ENCODE measurements around the gene UTP14C.
"Not testable (repeated sequence)": the region's sequence is repeated elsewhere in the genome, so short reads cannot be mapped to it uniquely, and the experiment has no call there.

UTP14C gene

GRCh38 chr13:52020191-52020590, 4.3 kb upstream of the UTP14C start:
- Histone ChIP-seq H3K4me1 (ENCODE audit: control insufficient read depth, insufficient read depth, low read length, unreplicated experiment) (no peaks in the 10 kb centered on the region), H2AFZ (ENCODE audit: low read length, unreplicated experiment) (no peak overlapping the region), H3K36me3 (ENCODE audit: insufficient read depth, low read length) (peaks cover 28% of the 10 kb centered on the region), H3K4me3 (ENCODE audit: low read depth, low read length) (no peak overlapping the region), H3K27ac (ENCODE audit: low read depth, low read length) (no peak overlapping the region), H3K27me3 (ENCODE audit: insufficient read depth, low read length) (no peaks in the 10 kb centered on the region), H3K79me2 (ENCODE audit: control insufficient read depth, insufficient read depth, low read length, unreplicated experiment) (peaks cover 14% of the 10 kb centered on the region)

- Histone ChIP-seq H2AFZ (ENCODE audit: low read length, unreplicated experiment) (no peak overlapping the region), H3K36me3 (ENCODE audit: insufficient read depth, low read length) (peaks cover 39% of the 10 kb centered on the region), H3K4me3 (ENCODE audit: low read depth, low read length) (no peak overlapping the region), H3K79me2 (ENCODE audit: control insufficient read depth, insufficient read depth, low read length, unreplicated experiment) (peaks cover 7% of the 10 kb centered on the region), H3K27ac (ENCODE audit: low read depth, low read length) (no peak overlapping the region), H3K4me1 (ENCODE audit: control insufficient read depth, insufficient read depth, low read length, unreplicated experiment) (no peaks in the 10 kb centered on the region), H3K27me3 (ENCODE audit: insufficient read depth, low read length) (no peaks in the 10 kb centered on the region)
These were observed 2.1 kb upstream of the UTP14C start for GRCh38 chr13:52022356-52022755.

- Histone ChIP-seq H3K4me1 (ENCODE audit: control insufficient read depth, insufficient read depth, low read length, unreplicated experiment) (no peaks in the 10 kb centered on the region), H3K27me3 (ENCODE audit: insufficient read depth, low read length) (no peaks in the 10 kb centered on the region), H3K36me3 (ENCODE audit: insufficient read depth, low read length) (peaks cover 43% of the 10 kb centered on the region), H2AFZ (ENCODE audit: low read length, unreplicated experiment) (no peak overlapping the region), H3K27ac (ENCODE audit: low read depth, low read length) (no peak overlapping the region), H3K4me3 (ENCODE audit: low read depth, low read length) (no peak overlapping the region), H3K79me2 (ENCODE audit: control insufficient read depth, insufficient read depth, low read length, unreplicated experiment) (peaks cover 4% of the 10 kb centered on the region)
These were observed 1.2 kb downstream of the UTP14C start for GRCh38 chr13:52025475-52026245.

- Histone ChIP-seq H2AFZ (ENCODE audit: low read length, unreplicated experiment) (no peak overlapping the region), H3K36me3 (ENCODE audit: insufficient read depth, low read length) (peaks cover 43% of the 10 kb centered on the region)
These were observed 1.7 kb downstream of the UTP14C start for GRCh38 chr13:52026246-52026626.

GRCh38 chr13:52027832-52028231, 3.3 kb downstream of the UTP14C start:
- H3K27ac ChIP-seq (ENCODE audit: low read depth, low read length): no peak overlapping the region
- no peaks in the 10 kb centered on the region for H3K27me3 ChIP-seq (ENCODE audit: insufficient read depth, low read length)
- H3K4me1 ChIP-seq (ENCODE audit: control insufficient read depth, insufficient read depth, low read length, unreplicated experiment): no peaks in the 10 kb centered on the region
- no peak overlapping the region for H2AFZ ChIP-seq (ENCODE audit: low read length, unreplicated experiment)
- peaks cover 43% of the 10 kb centered on the region for H3K36me3 ChIP-seq (ENCODE audit: insufficient read depth, low read length)
- H3K4me3 ChIP-seq (ENCODE audit: low read depth, low read length): no peak overlapping the region
- peaks cover 4% of the 10 kb centered on the region for H3K79me2 ChIP-seq (ENCODE audit: control insufficient read depth, insufficient read depth, low read length, unreplicated experiment)

More at GRCh38 chr13:52026246-52026626, 1.7 kb downstream of the UTP14C start:
- H3K4me3 ChIP-seq (ENCODE audit: low read depth, low read length): no peak overlapping the region
- H3K27me3 ChIP-seq (ENCODE audit: insufficient read depth, low read length): no peaks in the 10 kb centered on the region
- no peak overlapping the region for H3K27ac ChIP-seq (ENCODE audit: low read depth, low read length)
- H3K4me1 ChIP-seq (ENCODE audit: control insufficient read depth, insufficient read depth, low read length, unreplicated experiment): no peaks in the 10 kb centered on the region
- H3K79me2 ChIP-seq (ENCODE audit: control insufficient read depth, insufficient read depth, low read length, unreplicated experiment): peaks cover 4% of the 10 kb centered on the region

- H3K27me3 ChIP-seq (ENCODE audit: insufficient read depth, low read length): no peaks in the 10 kb centered on the region
- H3K4me1 ChIP-seq (ENCODE audit: control insufficient read depth, insufficient read depth, low read length, unreplicated experiment): no peaks in the 10 kb centered on the region
- H3K27ac ChIP-seq (ENCODE audit: low read depth, low read length): no peak overlapping the region
- H3K4me3 ChIP-seq (ENCODE audit: low read depth, low read length): no peak overlapping the region
- peaks cover 32% of the 10 kb centered on the region for H3K36me3 ChIP-seq (ENCODE audit: insufficient read depth, low read length)
- peaks cover 4% of the 10 kb centered on the region for H3K79me2 ChIP-seq (ENCODE audit: control insufficient read depth, insufficient read depth, low read length, unreplicated experiment)
- H2AFZ ChIP-seq (ENCODE audit: low read length, unreplicated experiment): no peak overlapping the region
These were observed 5.1 kb downstream of the UTP14C start for GRCh38 chr13:52029569-52029968.

GRCh38 chr13:52030401-52030800, 5.9 kb downstream of the UTP14C start:
- H3K36me3 ChIP-seq (ENCODE audit: insufficient read depth, low read length): peaks cover 24% of the 10 kb centered on the region; the same call in 1 of the 2 replicates
- H3K79me2 ChIP-seq (ENCODE audit: control insufficient read depth, insufficient read depth, low read length, unreplicated experiment); H3K4me1 ChIP-seq (ENCODE audit: control insufficient read depth, insufficient read depth, low read length, unreplicated experiment); H3K27ac ChIP-seq (ENCODE audit: low read depth, low read length); H3K27me3 ChIP-seq (ENCODE audit: insufficient read depth, low read length); H3K4me3 ChIP-seq (ENCODE audit: low read depth, low read length); H2AFZ ChIP-seq (ENCODE audit: low read length, unreplicated experiment): not testable (repeated sequence)

GRCh38 chr13:52033039-52033438, 8.5 kb downstream of the UTP14C start:
- H3K4me3 ChIP-seq (ENCODE audit: low read depth, low read length): no peak overlapping the region
- no peaks in the 10 kb centered on the region for H3K4me1 ChIP-seq (ENCODE audit: control insufficient read depth, insufficient read depth, low read length, unreplicated experiment)
- no peak overlapping the region for H2AFZ ChIP-seq (ENCODE audit: low read length, unreplicated experiment)
- no peaks in the 10 kb centered on the region for H3K27me3 ChIP-seq (ENCODE audit: insufficient read depth, low read length)
- no peaks in the 10 kb centered on the region for H3K79me2 ChIP-seq (ENCODE audit: control insufficient read depth, insufficient read depth, low read length, unreplicated experiment)
- peaks cover 12% of the 10 kb centered on the region; the same call in 1 of the 2 replicates for H3K36me3 ChIP-seq (ENCODE audit: insufficient read depth, low read length)
- H3K27ac ChIP-seq (ENCODE audit: low read depth, low read length): no peak overlapping the region

- Histone ChIP-seq H3K36me3 (ENCODE audit: insufficient read depth, low read length) (no peaks in the 10 kb centered on the region), H3K27ac (ENCODE audit: low read depth, low read length) (no peak overlapping the region), H3K79me2 (ENCODE audit: control insufficient read depth, insufficient read depth, low read length, unreplicated experiment) (no peaks in the 10 kb centered on the region), H3K4me3 (ENCODE audit: low read depth, low read length) (no peak overlapping the region), H3K4me1 (ENCODE audit: control insufficient read depth, insufficient read depth, low read length, unreplicated experiment) (no peaks in the 10 kb centered on the region), H3K27me3 (ENCODE audit: insufficient read depth, low read length) (no peaks in the 10 kb centered on the region), H2AFZ (ENCODE audit: low read length, unreplicated experiment) (no peak overlapping the region)
These were observed 10.2 kb downstream of the UTP14C start for GRCh38 chr13:52034616-52035226.

- H2AFZ ChIP-seq (ENCODE audit: low read length, unreplicated experiment): no peak overlapping the region
- no peaks in the 10 kb centered on the region for H3K36me3 ChIP-seq (ENCODE audit: insufficient read depth, low read length)
- no peak overlapping the region for H3K27ac ChIP-seq (ENCODE audit: low read depth, low read length)
- no peaks in the 10 kb centered on the region for H3K27me3 ChIP-seq (ENCODE audit: insufficient read depth, low read length)
- no peak overlapping the region for H3K4me3 ChIP-seq (ENCODE audit: low read depth, low read length)
- no peaks in the 10 kb centered on the region for H3K79me2 ChIP-seq (ENCODE audit: control insufficient read depth, insufficient read depth, low read length, unreplicated experiment)
- no peaks in the 10 kb centered on the region for H3K4me1 ChIP-seq (ENCODE audit: control insufficient read depth, insufficient read depth, low read length, unreplicated experiment)
These were observed 11.5 kb downstream of the UTP14C start for GRCh38 chr13:52036037-52036436.

- no peaks in the 10 kb centered on the region for H3K4me1 ChIP-seq (ENCODE audit: control insufficient read depth, insufficient read depth, low read length, unreplicated experiment)
- no peak overlapping the region for H3K27ac ChIP-seq (ENCODE audit: low read depth, low read length)
- no peaks in the 10 kb centered on the region for H3K27me3 ChIP-seq (ENCODE audit: insufficient read depth, low read length)
- H3K79me2 ChIP-seq (ENCODE audit: control insufficient read depth, insufficient read depth, low read length, unreplicated experiment): no peaks in the 10 kb centered on the region
- no peaks in the 10 kb centered on the region for H3K36me3 ChIP-seq (ENCODE audit: insufficient read depth, low read length)
- H2AFZ ChIP-seq (ENCODE audit: low read length, unreplicated experiment): no peak overlapping the region
- no peak overlapping the region for H3K4me3 ChIP-seq (ENCODE audit: low read depth, low read length)
These were observed 19.2 kb downstream of the UTP14C start for GRCh38 chr13:52043675-52044074.
